ENCODE data around the gene ERBIN. TPM values are rescaled to one million over a fixed set of nuclear protein-coding genes. Genes with fewer than 3 reads are reported as not detected.

ERBIN gene
- polyA plus RNA-seq, 2 of the 4 experiments (the other 2 are of a cell fraction) = 24.3 to 57.7 TPM

GRCh38 chr5:65961633-65962032 is 35.3 kb downstream of the ERBIN start:
- ChIA-PET POLR2A (no interaction called here), CTCF (no interaction called here)
- no peak for FAIRE-seq
- no peak overlapping the region for H3K4me3 ChIP-seq
- H3K27ac ChIP-seq = no peak overlapping the region
- H3K4me2 ChIP-seq = peak overlapping the region; percentile 7; the same call in 1 of the 3 replicates
- peak; percentile 54 to 67; a peak in 2 of 6 replicates for ATAC-seq
- peaks cover 31% of the 10 kb centered on the region for H3K4me1 ChIP-seq
- TF ChIP-seq FOSL2 (IDR thresholded peaks at IDR 0.05) (no peak), FOSL2 (CRISPR knock-in tag; IDR thresholded peaks at IDR 0.05) (peak; percentile 59), CBX8 (IDR thresholded peaks at IDR 0.05) (no peak)
- no peak for DNase-seq (ENCODE audit: low read depth in 1 of 2, low spot score in 1 of 2)
- H3K9me3 ChIP-seq = no peaks in the 10 kb centered on the region

GRCh38 chr5:65967288-65968066 is 41.1 kb downstream of the ERBIN start:
- FAIRE-seq (no peak), DNase-seq (ENCODE audit: low read depth in 1 of 2, low spot score in 1 of 2) (no peak), ATAC-seq (peak; percentile 39; a peak in 1 of 6 replicates)
- TF ChIP-seq CEBPB (IDR thresholded peaks at IDR 0.05) (no peak), CBX2 (IDR thresholded peaks at IDR 0.05; ENCODE audit: borderline replicate concordance, low read depth) (no peak), TFCP2L1 (CRISPR knock-in tag; IDR thresholded peaks at IDR 0.05) (no peak), MAX (IDR thresholded peaks at IDR 0.05) (no peak)
- H3K9me3 ChIP-seq = no peaks in the 10 kb centered on the region
- H3K4me1 ChIP-seq = peaks cover 46% of the 10 kb centered on the region
- no peak overlapping the region for H3K4me2 ChIP-seq
- CTCF ChIA-PET = interaction anchor here (0.6 to 1.4 kb wide), 2 partner anchors 30 to 206 kb away, joined by 3 read pairs; no protein-coding TSS in a partner anchor
- 84% methylated on average over 7 of the region's 7 CpGs for WGBS (ENCODE audit: missing lambda C conversion rate)
- POLR2A ChIA-PET = interaction anchor here (0.8 kb wide), 1 partner anchor 41 kb away, joined by 3 read pairs; the partner anchor contains the start of gene ERBIN
- no peak overlapping the region for H3K4me3 ChIP-seq
- H3K27ac ChIP-seq = no peak overlapping the region

GRCh38 chr5:65969539-65970393 is 43.4 kb downstream of the ERBIN start:
- H3K4me1 ChIP-seq = peaks cover 44% of the 10 kb centered on the region
- H3K4me2 ChIP-seq = peak overlapping the region; percentile 73
- POLR2A ChIA-PET = no interaction called here
- 0 out of 6 replicates have a peak overlapping the region, but pooled peaks of 1 of the 2 experiments have one; percentile 28 for H3K27ac ChIP-seq
- FAIRE-seq (no peak), DNase-seq (ENCODE audit: low read depth in 1 of 2, low spot score in 1 of 2) (no peak), ATAC-seq (peak in 1 of 2 experiments; percentile 21; a peak in 2 of 6 replicates)
- WGBS (ENCODE audit: missing lambda C conversion rate) = 53% methylated on average over 2 of the region's 2 CpGs
- CTCF ChIA-PET = no interaction called here
- TF ChIP-seq RARB (CRISPR knock-in tag; IDR thresholded peaks at IDR 0.05) (no peak), CHD2 (IDR thresholded peaks at IDR 0.05; ENCODE audit: low read length, partially characterized antibody) (no peak), EP300 (IDR thresholded peaks at IDR 0.05) (no peak), HEYL (CRISPR knock-in tag; IDR thresholded peaks at IDR 0.05) (no peak), SREBF2 (IDR thresholded peaks at IDR 0.05) (no peak), FOSB (CRISPR knock-in tag; IDR thresholded peaks at IDR 0.05) (no peak), ELK1 (IDR thresholded peaks at IDR 0.05; ENCODE audit: low read depth, low read length) (no peak)
- H3K4me3 ChIP-seq = no peak overlapping the region
- H3K9me3 ChIP-seq = no peaks in the 10 kb centered on the region

GRCh38 chr5:65970481-65971367 is 44.3 kb downstream of the ERBIN start:
- no peak for TF ChIP-seq USF2 (IDR thresholded peaks at IDR 0.05)
- no peak for TF ChIP-seq NR3C1 (IDR thresholded peaks at IDR 0.05)
- TF ChIP-seq RNF2 (IDR thresholded peaks at IDR 0.05; ENCODE audit: borderline replicate concordance, low read depth) = no peak
- no peak for TF ChIP-seq BHLHE40 (IDR thresholded peaks at IDR 0.05; ENCODE audit: low read depth, low read length)
- no peak for TF ChIP-seq MAZ (IDR thresholded peaks at IDR 0.05; ENCODE audit: borderline replicate concordance, low read depth, low read length)
- TF ChIP-seq CBX8 (IDR thresholded peaks at IDR 0.05) = no peak
- TF ChIP-seq HES2 (IDR thresholded peaks at IDR 0.05) = no peak
- TF ChIP-seq CHD4 (IDR thresholded peaks at IDR 0.05; ENCODE audit: borderline replicate concordance) = no peak
- TF ChIP-seq MAFK (IDR thresholded peaks at IDR 0.05; ENCODE audit: partially characterized antibody) = no peak
- no peak for TF ChIP-seq HOXB13 (CRISPR knock-in tag; IDR thresholded peaks at IDR 0.05; ENCODE audit: low read depth)
- FAIRE-seq (no peak), ATAC-seq (peak in 1 of 2 experiments; percentile 43; a peak in 3 of 6 replicates), DNase-seq (ENCODE audit: low read depth in 1 of 2, low spot score in 1 of 2) (no peak)
- WGBS (ENCODE audit: missing lambda C conversion rate) = 54% methylated on average over 7 of the region's 7 CpGs
- peak overlapping the region; percentile 73 for H3K4me2 ChIP-seq
- H3K4me3 ChIP-seq = no peak overlapping the region
- H3K4me1 ChIP-seq = peaks cover 41% of the 10 kb centered on the region
- CTCF ChIA-PET = interaction anchor here (1.0 kb wide), 1 partner anchor 15 kb away, joined by 3 read pairs; no protein-coding TSS in a partner anchor
- no peaks in the 10 kb centered on the region for H3K9me3 ChIP-seq
- peak overlapping the region; percentile 10 to 28; a peak in 2 of 6 replicates for H3K27ac ChIP-seq
- POLR2A ChIA-PET = no interaction called here

Measured in A549 (cell line).